ENCODE data around the gene PTPRD.

PTPRD gene

DNA sequence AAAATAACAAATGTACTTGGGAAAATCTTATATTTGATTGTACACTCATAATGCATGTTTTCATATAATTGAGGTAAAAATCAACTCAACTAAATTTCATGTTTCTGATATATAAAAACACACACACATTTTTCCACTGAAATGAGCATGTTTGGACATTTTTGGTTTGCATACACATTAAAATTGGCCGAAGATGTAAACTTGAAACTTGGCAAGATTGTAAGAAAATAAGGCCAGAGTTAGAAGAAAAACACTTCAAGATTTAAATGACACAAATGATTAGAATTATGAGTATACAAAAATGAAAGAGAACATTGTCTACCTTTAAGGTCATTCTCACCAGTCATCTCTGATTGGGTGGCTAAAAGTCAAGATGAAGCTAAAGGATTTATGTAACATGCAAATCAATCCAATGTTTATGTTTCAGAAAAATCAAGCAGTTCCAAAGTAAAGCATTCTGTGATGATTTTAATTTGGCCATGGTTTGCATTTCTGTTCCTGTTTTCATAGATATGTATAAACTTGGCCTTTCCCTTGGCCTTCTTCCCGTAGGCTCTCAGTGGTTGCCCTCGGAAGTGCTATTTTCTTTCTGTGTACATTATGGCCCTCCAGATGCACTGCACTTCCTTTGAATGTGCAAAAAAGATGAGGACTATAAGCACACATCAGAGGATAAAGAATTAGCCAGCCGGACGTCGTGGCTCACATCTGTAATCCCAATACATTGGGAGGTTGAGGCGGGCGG, 1707.9 kb downstream of the PTPRD start:
- DNase-seq (ENCODE audit: low spot score): no peak

GRCh38 chr9:8903077-8903476, 1709.7 kb downstream of the PTPRD start:
- no peak for DNase-seq (ENCODE audit: low spot score)

- DNase-seq (ENCODE audit: low spot score): no peak
These were observed 1711.7 kb downstream of the PTPRD start for GRCh38 chr9:8901146-8901545.

- no peak for DNase-seq (ENCODE audit: low spot score)
These were observed 1713.3 kb downstream of the PTPRD start for GRCh38 chr9:8899511-8899910.

- DNase-seq (ENCODE audit: low spot score): no peak
These were observed 1717.0 kb downstream of the PTPRD start for GRCh38 chr9:8895861-8896224.

- DNase-seq (ENCODE audit: low spot score): no peak
These were observed 1717.5 kb downstream of the PTPRD start for GRCh38 chr9:8895106-8895860.

- no peak for DNase-seq (ENCODE audit: low spot score)
These were observed 1722.1 kb downstream of the PTPRD start for GRCh38 chr9:8890695-8891094.

- no peak for DNase-seq (ENCODE audit: low spot score)
These were observed 1723.7 kb downstream of the PTPRD start for GRCh38 chr9:8889100-8889499.

GRCh38 chr9:8888591-8888990, 1724.2 kb downstream of the PTPRD start:
- DNase-seq (ENCODE audit: low spot score): no peak

DNA sequence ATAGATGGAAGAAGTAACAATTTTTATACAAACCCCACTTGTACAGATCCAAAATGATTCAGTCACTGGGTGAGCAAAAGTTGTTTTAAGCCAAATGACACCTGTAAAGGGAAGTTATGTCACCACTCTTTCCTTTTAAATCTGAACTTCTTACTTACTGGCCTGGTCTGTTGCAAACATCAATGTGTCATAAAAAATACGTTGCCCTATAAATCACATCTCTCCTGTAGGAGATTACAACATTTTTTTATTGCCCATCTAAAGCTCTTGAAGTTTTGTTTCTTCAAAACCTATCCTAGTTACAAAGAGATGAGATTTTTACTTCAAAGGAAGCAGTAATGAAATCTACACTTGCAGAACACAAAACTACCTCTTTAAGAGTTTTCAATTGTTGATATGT, 1725.4 kb downstream of the PTPRD start:
- DNase-seq (ENCODE audit: low spot score): no peak

DNA sequence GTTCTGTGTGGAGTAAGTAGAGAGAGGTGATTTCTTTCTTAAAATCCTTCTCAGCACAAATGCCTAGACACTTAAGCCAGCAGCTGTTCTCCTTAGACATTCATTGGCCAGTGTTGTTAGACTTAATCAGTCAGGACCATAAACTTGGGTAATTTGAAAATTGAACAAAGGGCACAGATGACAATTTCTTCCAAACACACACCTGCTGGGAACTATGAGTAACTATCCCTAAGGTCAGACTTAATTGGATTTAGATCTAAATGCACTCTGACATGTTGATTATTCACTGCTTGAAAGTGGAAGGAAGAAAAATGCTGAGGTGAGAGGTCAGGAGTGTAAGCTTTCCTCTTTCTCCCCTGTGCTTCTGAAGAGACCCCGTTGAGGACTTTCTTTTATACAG, 1729.5 kb downstream of the PTPRD start:
- no peak for DNase-seq (ENCODE audit: low spot score)

- no peak for DNase-seq (ENCODE audit: low spot score)
These were observed 1732.7 kb downstream of the PTPRD start for GRCh38 chr9:8880060-8880459.

DNA sequence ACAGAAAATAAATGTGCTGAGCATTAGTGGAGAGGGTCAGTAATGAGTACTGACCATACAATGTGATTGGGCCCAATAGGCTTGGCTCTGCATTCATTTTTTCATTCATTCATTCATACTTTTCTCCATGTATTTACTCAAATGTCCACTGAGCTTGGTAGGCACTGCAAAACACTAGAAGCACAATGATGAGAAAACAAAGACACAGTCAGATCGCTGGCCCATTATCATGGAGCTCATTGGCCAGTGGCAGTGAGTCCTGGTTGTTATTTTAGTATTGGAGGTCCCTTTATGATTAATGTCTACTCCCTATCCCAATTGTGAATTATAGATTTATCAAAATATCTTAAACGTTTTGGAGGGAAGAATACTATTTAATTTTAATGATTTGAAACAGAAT, 1733.5 kb downstream of the PTPRD start:
- DNase-seq (ENCODE audit: low spot score): no peak

DNA sequence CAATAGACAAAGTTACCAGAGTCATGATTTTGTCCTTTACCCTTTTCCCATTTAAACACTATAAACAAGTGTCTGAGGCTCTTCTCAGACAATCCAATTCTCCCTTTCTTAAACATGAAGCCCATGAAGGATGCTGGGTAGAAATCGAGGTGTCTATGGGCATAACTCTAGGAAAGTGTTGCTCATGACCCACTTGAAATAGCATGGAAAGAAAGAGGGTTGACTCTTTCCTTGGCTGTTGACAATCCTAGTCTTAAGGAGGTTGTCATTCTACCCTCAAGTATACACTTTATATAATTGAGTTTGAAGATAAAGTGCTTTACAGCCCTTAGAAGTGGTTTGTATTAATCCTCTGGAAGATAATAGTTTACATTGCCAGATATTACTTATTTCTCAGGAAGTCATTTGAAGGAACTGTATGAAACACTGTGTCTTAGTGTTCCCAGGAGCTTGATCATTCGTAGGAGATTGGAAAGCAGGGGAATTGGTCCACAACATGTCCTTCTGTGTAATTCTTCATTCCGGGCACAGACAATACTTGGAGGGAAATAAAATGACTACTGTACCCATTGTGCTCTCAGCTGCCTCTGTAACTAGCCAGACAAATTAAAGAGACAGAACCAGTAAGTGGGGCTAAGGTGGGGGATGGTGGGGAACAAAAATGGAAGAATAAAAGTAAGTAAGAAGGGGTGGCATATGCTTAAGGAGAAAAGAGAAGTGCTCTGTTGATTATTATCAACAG, 1734.9 kb downstream of the PTPRD start:
- no peak for DNase-seq (ENCODE audit: low spot score)

- DNase-seq (ENCODE audit: low spot score): no peak
These were observed 1736.5 kb downstream of the PTPRD start for GRCh38 chr9:8876303-8876702.

- DNase-seq (ENCODE audit: low spot score): no peak
These were observed 1738.3 kb downstream of the PTPRD start for GRCh38 chr9:8874482-8874881.

- no peak for DNase-seq (ENCODE audit: low spot score)
These were observed 1740.0 kb downstream of the PTPRD start for GRCh38 chr9:8872802-8873201.

DNA sequence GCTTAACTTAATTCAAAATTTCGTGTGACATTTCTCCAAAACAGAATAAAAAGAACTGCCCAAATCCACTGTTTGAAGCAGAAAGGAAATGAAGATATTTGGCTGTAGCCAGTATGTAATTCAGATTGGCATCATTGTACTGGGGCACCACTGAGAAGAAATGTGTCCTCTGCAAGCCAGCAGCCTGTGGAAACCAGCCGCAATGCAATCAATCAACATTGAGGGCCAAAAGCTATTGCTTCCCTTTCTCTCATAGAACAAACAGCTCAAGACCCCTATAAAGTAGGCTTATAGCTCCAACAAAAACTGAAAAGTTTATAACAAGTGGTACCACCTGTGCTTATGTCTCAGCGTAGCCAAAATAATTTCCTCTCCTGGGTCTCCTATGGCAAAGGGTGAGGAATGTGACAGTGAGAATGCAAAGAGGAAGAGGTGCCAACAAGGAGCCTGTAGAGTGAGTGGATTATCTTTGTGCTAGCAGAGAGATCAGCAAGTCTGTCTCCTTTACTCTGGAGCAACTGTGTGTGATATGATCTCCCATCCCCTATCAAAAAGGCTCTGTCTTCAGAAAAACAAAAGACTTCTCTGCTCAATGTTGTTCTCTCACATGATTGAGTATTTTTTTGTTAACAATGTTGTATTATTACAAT, 1740.9 kb downstream of the PTPRD start:
- no peak for DNase-seq (ENCODE audit: low spot score)

DNA sequence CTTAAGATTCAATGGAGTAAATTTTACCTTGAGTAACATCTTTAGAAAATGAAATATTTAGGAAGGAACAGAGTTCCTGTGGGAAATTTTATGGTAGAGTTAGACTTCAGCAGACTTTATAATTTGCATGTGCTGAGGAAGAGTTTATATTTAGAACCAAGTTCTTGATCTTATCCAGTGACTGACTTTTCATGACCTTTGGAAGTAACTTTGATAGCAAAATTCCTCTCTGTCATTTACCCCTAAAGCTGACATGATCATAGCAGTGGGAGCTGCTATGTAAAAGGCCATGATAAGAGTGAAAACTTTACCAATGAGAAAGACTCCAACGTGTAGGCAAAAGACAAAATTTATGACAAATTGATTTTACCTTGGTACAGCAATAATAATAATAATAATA, 1741.4 kb downstream of the PTPRD start:
- no peak for DNase-seq (ENCODE audit: low spot score)

- no peak for DNase-seq (ENCODE audit: low spot score)
These were observed 1743.0 kb downstream of the PTPRD start for GRCh38 chr9:8869812-8870211.

DNA sequence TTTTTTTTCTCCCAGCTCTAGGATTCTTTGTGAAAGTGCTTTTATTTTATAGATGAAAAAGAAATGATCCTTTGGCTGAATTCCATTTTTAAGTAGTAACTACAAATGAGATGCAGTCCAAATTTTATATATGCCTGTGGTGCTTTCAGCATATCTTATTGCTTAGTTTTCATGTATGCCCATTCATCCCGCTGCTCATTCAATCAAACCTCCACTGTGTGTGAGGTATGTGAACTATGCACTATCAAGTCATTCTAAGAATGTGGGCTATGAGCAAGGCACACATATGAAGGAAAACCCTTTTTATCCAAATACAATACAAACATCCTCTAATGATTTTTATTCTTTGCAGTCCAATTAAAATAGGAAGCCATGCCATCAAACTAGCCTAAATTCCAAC, 1744.2 kb downstream of the PTPRD start:
- no peak for DNase-seq (ENCODE audit: low spot score)

GRCh38 chr9:8867148-8867547, 1745.7 kb downstream of the PTPRD start:
- no peak for DNase-seq (ENCODE audit: low spot score)

DNA sequence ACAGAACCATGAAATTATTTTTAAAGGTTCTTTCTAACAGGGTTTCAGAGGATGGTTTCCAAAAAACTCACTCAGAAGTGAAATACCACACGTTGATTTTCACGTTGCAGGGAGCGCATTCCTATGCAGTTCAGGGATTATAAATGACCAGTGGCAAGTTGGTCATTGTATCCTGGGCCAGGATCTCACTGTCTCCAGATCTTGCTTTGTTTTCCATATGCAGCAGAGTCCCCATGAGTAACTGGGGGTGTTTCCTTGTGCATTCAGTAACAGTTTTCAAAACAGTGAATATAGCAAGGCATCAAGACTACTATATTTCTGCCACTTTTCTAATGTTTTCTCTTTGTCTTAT, 1748.3 kb downstream of the PTPRD start:
- DNase-seq (ENCODE audit: low spot score): no peak

Data from CD4-positive, alpha-beta T cell treated with Interleukin-6 at 100 ng/mL for 8 hours (primary cell).